IPS DF 4.7 (cell line): ENCODE measurements around the gene URM1.
"Not testable (repeated sequence)": the region's sequence is repeated elsewhere in the genome, so short reads cannot be mapped to it uniquely, and the experiment has no call there.

ENCODE experiments used
- DNase-seq: peaks from one replicate; pipeline ENCODE4 v3.0.0-alpha.2; 2013; ENCODE audit warnings: low spot score; ENCODE audit errors: extremely low read depth

The URM1 gene

GRCh38 chr9:128370752-128371629 is at the start of gene URM1:
TSS of gene URM1 (plus strand) at chr9:128371374. CDS start at chr9:128371381, 7 bp downstream.
- no peak for DNase-seq

GRCh38 chr9:128321879-128322403 is 49.2 kb upstream of the URM1 start:
- no peak for DNase-seq

GRCh38 chr9:128322404-128323211 is 48.6 kb upstream of the URM1 start, which contains the start of the genes COQ4 and TRUB2:
TSS of gene COQ4 (plus strand) at chr9:128322839. CDS start at chr9:128322859, 20 bp downstream.
TSS of gene TRUB2 (minus strand) at chr9:128322447. CDS start at chr9:128322408, 39 bp downstream.
- peak; percentile 78 for DNase-seq

- no peak for DNase-seq
Observed at GRCh38 chr9:128323212-128323730, 47.9 kb upstream of the URM1 start.

GRCh38 chr9:128323791-128324190 is 47.4 kb upstream of the URM1 start:
- no peak for DNase-seq

GRCh38 chr9:128324401-128324800 is 46.8 kb upstream of the URM1 start:
- no peak for DNase-seq

GRCh38 chr9:128325629-128326028 is 45.5 kb upstream of the URM1 start:
- DNase-seq: no peak

GRCh38 chr9:128333451-128333869 is 37.7 kb upstream of the URM1 start:
- DNase-seq: no peak

GRCh38 chr9:128335161-128335560 is 36.0 kb upstream of the URM1 start:
- DNase-seq: no peak

GRCh38 chr9:128335914-128336313 is 35.3 kb upstream of the URM1 start:
- no peak for DNase-seq

GRCh38 chr9:128337936-128338335 is 33.2 kb upstream of the URM1 start:
- DNase-seq: no peak

GRCh38 chr9:128338852-128339614 is 32.1 kb upstream of the URM1 start:
- DNase-seq: not testable (repeated sequence)

- DNase-seq: no peak
Observed at GRCh38 chr9:128339761-128340690, 31.1 kb upstream of the URM1 start, which contains the start of gene SLC27A4. TSS of gene SLC27A4 (plus strand) at chr9:128340527. CDS start at chr9:128343133, 2,606 bp downstream.

GRCh38 chr9:128340691-128341434 is 30.3 kb upstream of the URM1 start:
- no peak for DNase-seq

- no peak for DNase-seq
Observed at GRCh38 chr9:128341435-128341849, 29.7 kb upstream of the URM1 start.

GRCh38 chr9:128342971-128343680 is 28.0 kb upstream of the URM1 start:
- DNase-seq: no peak

GRCh38 chr9:128343855-128344254 is 27.3 kb upstream of the URM1 start:
- no peak for DNase-seq

GRCh38 chr9:128344931-128345605 is 26.1 kb upstream of the URM1 start:
- no peak for DNase-seq
